Caco-2 (cell line): Measurements from ENCODE around the gene PRKAR2B. TPM values are rescaled to one million over a fixed set of nuclear protein-coding genes. Genes with fewer than 3 reads are reported as not detected.

Source experiments
- BruUV-seq: library from RNA; stranded (reverse); fragments of 400-500 nt; replicated peaks from 2 replicates; lab custom pipeline; 2021; lab: Mats Ljungman, UMichigan
- CTCF ChIA-PET: fragments of 300-600 bp; sonication (Branson Sonifier 250); formaldehyde crosslinking; loops from one replicate; lab custom pipeline; 2022; ENCODE audit warnings: antibody characterized with exemption; lab: Charles Lee
- POLR2A ChIA-PET: fragments of 300-600 bp; sonication (Branson Sonifier 250); formaldehyde crosslinking; loops from one replicate; lab custom pipeline; 2022; ENCODE audit warnings: antibody characterized with exemption; lab: Charles Lee
- DNase-seq, 2 experiments: peaks; one replicate each; pipeline versions ENCODE4 v3.0.0 to v3.0.0-alpha.2; 2020 to 2022
- H3K27me3 ChIP-seq: replicated peaks from 2 replicates; pipeline ENCODE4 v1.6.0; 2011; ENCODE audit warnings: low read length; ENCODE audit not compliant: control insufficient read depth, insufficient read depth
- H3K36me3 ChIP-seq: 2 replicates; pipeline ENCODE4 v1.5.1; 2011; ENCODE audit warnings: low read length; ENCODE audit not compliant: control insufficient read depth, insufficient read depth
- H3K4me1 ChIP-seq: fragments of 250-450 bp; sonication (Bioruptor Pico); 2 replicates; pipeline ENCODE4 v1.5.1; 2020; ENCODE audit warnings: mild to moderate bottlenecking
- H3K4me3 ChIP-seq: 2 replicates; pipeline ENCODE4 v1.5.1; 2011; ENCODE audit warnings: low read depth, mild to moderate bottlenecking, control low read depth, low read length
- H3K9me3 ChIP-seq: fragments of 250-450 bp; sonication (Bioruptor Pico); 2 replicates; pipeline ENCODE4 v1.5.1; 2020; ENCODE audit warnings: mild to moderate bottlenecking, moderate library complexity
- H3K27ac Mint-ChIP-seq: one replicate; pipeline ENCODE4 v1.8.0; 2022; ENCODE audit warnings: mixed read lengths; ENCODE audit not compliant: unreplicated experiment
- H3K27me3 Mint-ChIP-seq: one replicate; pipeline ENCODE4 v1.8.0; 2022; ENCODE audit warnings: mixed read lengths; ENCODE audit not compliant: insufficient read depth, unreplicated experiment
- H3K36me3 Mint-ChIP-seq: one replicate; pipeline ENCODE4 v1.8.0; 2022; ENCODE audit warnings: mild to moderate bottlenecking, mixed read lengths; ENCODE audit not compliant: insufficient read depth, unreplicated experiment
- H3K4me1 Mint-ChIP-seq: one replicate; pipeline ENCODE4 v1.8.0; 2022; ENCODE audit warnings: low read depth, mixed read lengths; ENCODE audit not compliant: unreplicated experiment
- H3K4me3 Mint-ChIP-seq: one replicate; pipeline ENCODE4 v1.8.0; 2022; ENCODE audit warnings: mild to moderate bottlenecking, moderate library complexity, mixed read lengths; ENCODE audit not compliant: unreplicated experiment
- H3K9me3 Mint-ChIP-seq: one replicate; pipeline ENCODE4 v1.8.0; 2022; ENCODE audit warnings: mixed read lengths; ENCODE audit not compliant: unreplicated experiment
- CTCF ChIP-seq, 2 experiments: fragments of 200-600 bp in 1 of 2; IDR thresholded peaks; 1 replicate in 1 of 2; 2 replicates in 1 of 2; pipeline versions ENCODE4 v1.5.1 to v1.8.0; 2011 to 2022; ENCODE audit warnings: antibody characterized with exemption in 1 of 2, control low read depth in 1 of 2, inconsistent platforms in 1 of 2, low read depth in 1 of 2, low read length in 1 of 2, mild to moderate bottlenecking in 1 of 2, moderate library complexity in 1 of 2; ENCODE audit not compliant: insufficient read depth in 1 of 2, severe bottlenecking in 1 of 2, unreplicated experiment in 1 of 2
- intact Hi-C: fragments of 100-400 bp; cut with micrococcal nuclease; formaldehyde crosslinking; loops from one replicate; pipeline ENCODE4 v1.10.0; 2022; ENCODE audit not compliant: unreplicated experiment
- total RNA-seq: library from RNA; stranded (reverse); gene quantifications from 2 replicates; pipeline ENCODE4 v1.2.3, GENCODE V29; 2022

The PRKAR2B gene
- total RNA-seq, 1 experiment from 2014 or later = 0.07 TPM

- POLR2A ChIA-PET = interaction anchor here (0.8 kb wide), 1 partner anchor 21 kb away, joined by 3 read pairs; no protein-coding TSS in a partner anchor
- peak in 1 of 2 experiments; percentile 36 for DNase-seq
- Histone ChIP-seq H3K4me1 (no peaks in the 10 kb centered on the region), H3K27me3 (no peaks in the 10 kb centered on the region), H3K9me3 (no peaks in the 10 kb centered on the region), H3K36me3 (no peaks in the 10 kb centered on the region), H3K4me3 (no peak overlapping the region)
- peak; percentile 67 to 77 for TF ChIP-seq CTCF (IDR thresholded peaks at IDR 0.05; ENCODE audit: insufficient read depth in 1 of 2, low read depth in 1 of 2, low read length in 1 of 2, severe bottlenecking in 1 of 2, unreplicated experiment in 1 of 2)
- Mint-ChIP-seq H3K27ac (no peak overlapping the region), H3K4me1 (peaks cover 7% of the 10 kb centered on the region), H3K27me3 (no peaks in the 10 kb centered on the region), H3K36me3 (no peaks in the 10 kb centered on the region), H3K9me3 (no peaks in the 10 kb centered on the region), H3K4me3 (peak overlapping the region; percentile 57)
- no TSS peak for BruUV-seq
- intact Hi-C loops = loop anchor here (1.0 to 10.0 kb wide), 3 partner anchors 19 to 727 kb away; no protein-coding TSS in a partner anchor
- CTCF ChIA-PET = interaction anchor here (0.6 to 1.6 kb wide), 8 partner anchors 9 to 727 kb away, joined by 3 to 10 read pairs (median 4); partner anchors contain the start of gene HBP1
These were observed 103.2 kb downstream of the PRKAR2B start for GRCh38 chr7:107147464-107148393.

GRCh38 chr7:107148721-107149120 is 104.2 kb downstream of the PRKAR2B start:
- Histone ChIP-seq H3K27me3 (no peaks in the 10 kb centered on the region), H3K9me3 (no peaks in the 10 kb centered on the region), H3K4me1 (no peaks in the 10 kb centered on the region), H3K36me3 (no peaks in the 10 kb centered on the region), H3K4me3 (no peak overlapping the region)
- no peak overlapping the region for H3K4me3 Mint-ChIP-seq
- no peak for TF ChIP-seq CTCF (IDR thresholded peaks at IDR 0.05; ENCODE audit: insufficient read depth in 1 of 2, low read depth in 1 of 2, low read length in 1 of 2, severe bottlenecking in 1 of 2, unreplicated experiment in 1 of 2)
- CTCF ChIA-PET = interaction anchor here (1.2 to 1.4 kb wide), 2 partner anchors 20 to 726 kb away, joined by 3 read pairs; partner anchors contain the start of gene HBP1
- no peaks in the 10 kb centered on the region for H3K27me3 Mint-ChIP-seq
- H3K9me3 Mint-ChIP-seq = no peaks in the 10 kb centered on the region
- no TSS peak for BruUV-seq
- H3K36me3 Mint-ChIP-seq = no peaks in the 10 kb centered on the region
- H3K27ac Mint-ChIP-seq = no peak overlapping the region
- POLR2A ChIA-PET = no interaction called here
- no peak for DNase-seq
- intact Hi-C loops = loop anchor here (10.0 kb wide), 1 partner anchor 726 kb away; no protein-coding TSS in a partner anchor
- peaks cover 7% of the 10 kb centered on the region for H3K4me1 Mint-ChIP-seq

- TF ChIP-seq CTCF (IDR thresholded peaks at IDR 0.05; ENCODE audit: insufficient read depth in 1 of 2, low read depth in 1 of 2, low read length in 1 of 2, severe bottlenecking in 1 of 2, unreplicated experiment in 1 of 2) = no peak
- no peaks in the 10 kb centered on the region for H3K27me3 ChIP-seq
- BruUV-seq = no TSS peak
- no peak overlapping the region for H3K27ac Mint-ChIP-seq
- intact Hi-C loops = loop anchor here (1.0 to 10.0 kb wide), 2 partner anchors 203 to 725 kb away; no protein-coding TSS in a partner anchor
- no peak for DNase-seq
- H3K27me3 Mint-ChIP-seq = no peaks in the 10 kb centered on the region
- POLR2A ChIA-PET = no interaction called here
- no peak overlapping the region for H3K4me3 ChIP-seq
- no peaks in the 10 kb centered on the region for H3K36me3 ChIP-seq
- no peaks in the 10 kb centered on the region for H3K9me3 ChIP-seq
- CTCF ChIA-PET = interaction anchor here (0.8 to 1.4 kb wide), 3 partner anchors 17 to 202 kb away, joined by 3 to 6 read pairs (median 3); partner anchors contain the start of gene HBP1
- peaks cover 7% of the 10 kb centered on the region for H3K4me1 Mint-ChIP-seq
- H3K36me3 Mint-ChIP-seq = no peaks in the 10 kb centered on the region
- no peaks in the 10 kb centered on the region for H3K4me1 ChIP-seq
- no peaks in the 10 kb centered on the region for H3K9me3 Mint-ChIP-seq
- H3K4me3 Mint-ChIP-seq = no peak overlapping the region
These were observed 105.4 kb downstream of the PRKAR2B start for GRCh38 chr7:107149863-107150262.
